ENCODE measurements around the gene EXOC2.

EXOC2 gene

GRCh38 chr6:717135-717534 lies 24.2 kb upstream of the EXOC2 start:
- no peak overlapping the region for H3K4me3 ChIP-seq (ENCODE audit: low read depth, low read length)
- no peak for DNase-seq (ENCODE audit: low read depth, low spot score)
- no peak for TF ChIP-seq CTCF (IDR thresholded peaks at IDR 0.05; ENCODE audit: low read depth, low read length)
- in situ Hi-C loops (cut with HindIII; ENCODE audit: low sequenced_read_pairs), result no loop called here

GRCh38 chr6:715709-716491 lies 23.0 kb upstream of the EXOC2 start:
- no peak for DNase-seq (ENCODE audit: low read depth, low spot score)
- no peak for TF ChIP-seq CTCF (IDR thresholded peaks at IDR 0.05; ENCODE audit: low read depth, low read length)
- no peak overlapping the region for H3K4me3 ChIP-seq (ENCODE audit: low read depth, low read length)
- in situ Hi-C loops (cut with HindIII; ENCODE audit: low sequenced_read_pairs), result no loop called here

- DNase-seq (ENCODE audit: low read depth, low spot score), result no peak
- no peak overlapping the region for H3K4me3 ChIP-seq (ENCODE audit: low read depth, low read length)
- TF ChIP-seq CTCF (IDR thresholded peaks at IDR 0.05; ENCODE audit: low read depth, low read length), result no peak
- in situ Hi-C loops (cut with HindIII; ENCODE audit: low sequenced_read_pairs), result no loop called here
These were observed 21.2 kb upstream of the EXOC2 start for GRCh38 chr6:714100-714499.

GRCh38 chr6:713351-713750 lies 20.4 kb upstream of the EXOC2 start:
- DNase-seq (ENCODE audit: low read depth, low spot score), result no peak
- H3K4me3 ChIP-seq (ENCODE audit: low read depth, low read length), result no peak overlapping the region
- no peak for TF ChIP-seq CTCF (IDR thresholded peaks at IDR 0.05; ENCODE audit: low read depth, low read length)
- in situ Hi-C loops (cut with HindIII; ENCODE audit: low sequenced_read_pairs), result no loop called here

- H3K4me3 ChIP-seq (ENCODE audit: low read depth, low read length), result no peak overlapping the region
- in situ Hi-C loops (cut with HindIII; ENCODE audit: low sequenced_read_pairs), result no loop called here
- no peak for TF ChIP-seq CTCF (IDR thresholded peaks at IDR 0.05; ENCODE audit: low read depth, low read length)
- DNase-seq (ENCODE audit: low read depth, low spot score), result no peak
These were observed 19.9 kb upstream of the EXOC2 start for GRCh38 chr6:712805-713204.

- no peak overlapping the region for H3K4me3 ChIP-seq (ENCODE audit: low read depth, low read length)
- in situ Hi-C loops (cut with HindIII; ENCODE audit: low sequenced_read_pairs), result no loop called here
- no peak for DNase-seq (ENCODE audit: low read depth, low spot score)
- TF ChIP-seq CTCF (IDR thresholded peaks at IDR 0.05; ENCODE audit: low read depth, low read length), result no peak
These were observed 19.0 kb upstream of the EXOC2 start for GRCh38 chr6:711925-712324.
